ENCODE data around the gene ZNF764.

- TF ChIP-seq POLR2A (IDR thresholded peaks at IDR 0.05) (no peak), EP300 (IDR thresholded peaks at IDR 0.05) (no peak)
- TF ChIP-seq, protein P1, sequence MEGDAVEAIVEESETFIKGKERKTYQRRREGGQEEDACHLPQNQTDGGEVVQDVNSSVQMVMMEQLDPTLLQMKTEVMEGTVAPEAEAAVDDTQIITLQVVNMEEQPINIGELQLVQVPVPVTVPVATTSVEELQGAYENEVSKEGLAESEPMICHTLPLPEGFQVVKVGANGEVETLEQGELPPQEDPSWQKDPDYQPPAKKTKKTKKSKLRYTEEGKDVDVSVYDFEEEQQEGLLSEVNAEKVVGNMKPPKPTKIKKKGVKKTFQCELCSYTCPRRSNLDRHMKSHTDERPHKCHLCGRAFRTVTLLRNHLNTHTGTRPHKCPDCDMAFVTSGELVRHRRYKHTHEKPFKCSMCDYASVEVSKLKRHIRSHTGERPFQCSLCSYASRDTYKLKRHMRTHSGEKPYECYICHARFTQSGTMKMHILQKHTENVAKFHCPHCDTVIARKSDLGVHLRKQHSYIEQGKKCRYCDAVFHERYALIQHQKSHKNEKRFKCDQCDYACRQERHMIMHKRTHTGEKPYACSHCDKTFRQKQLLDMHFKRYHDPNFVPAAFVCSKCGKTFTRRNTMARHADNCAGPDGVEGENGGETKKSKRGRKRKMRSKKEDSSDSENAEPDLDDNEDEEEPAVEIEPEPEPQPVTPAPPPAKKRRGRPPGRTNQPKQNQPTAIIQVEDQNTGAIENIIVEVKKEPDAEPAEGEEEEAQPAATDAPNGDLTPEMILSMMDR (IDR thresholded peaks at IDR 0.05), result no peak
Measured at GRCh38 chr16:30569746-30570635, 11.8 kb upstream of the ZNF764 start.
